Nephron (organoid): ENCODE measurements around the gene UHMK1.

ENCODE experiments used
- H3K27ac Mint-ChIP-seq, 3 experiments: 2 replicates each; pipeline ENCODE4 v1.8.0; 2020; ENCODE audit warnings: mixed read lengths in 3 of 3, mild to moderate bottlenecking in 2 of 3, moderate library complexity in 1 of 3
- H3K27me3 Mint-ChIP-seq: 2 replicates; pipeline ENCODE4 v1.8.0; 2021; ENCODE audit warnings: low read depth, mild to moderate bottlenecking, moderate library complexity, mixed read lengths
- H3K36me3 Mint-ChIP-seq: 2 replicates; pipeline ENCODE4 v1.8.0; 2020; ENCODE audit warnings: low read depth, mixed read lengths
- H3K4me1 Mint-ChIP-seq: 2 replicates; pipeline ENCODE4 v1.8.0; 2020; ENCODE audit warnings: mixed read lengths
- H3K4me3 Mint-ChIP-seq, 3 experiments: 2 replicates each; pipeline ENCODE4 v1.8.0; 2020; ENCODE audit warnings: mild to moderate bottlenecking in 3 of 3, mixed read lengths in 3 of 3, moderate library complexity in 2 of 3
- H3K9me3 Mint-ChIP-seq: 2 replicates; pipeline ENCODE4 v1.8.0; 2020; ENCODE audit warnings: mixed read lengths
- TF ChIP-seq, protein P1 (sequence below), 3 experiments: fragments of 200-600 bp; sonication (generic); IDR thresholded peaks; one replicate each; pipeline ENCODE4 v1.5.0; 2021; ENCODE audit warnings: antibody characterized with exemption in 3 of 3; ENCODE audit not compliant: unreplicated experiment in 3 of 3

The UHMK1 gene

DNA sequence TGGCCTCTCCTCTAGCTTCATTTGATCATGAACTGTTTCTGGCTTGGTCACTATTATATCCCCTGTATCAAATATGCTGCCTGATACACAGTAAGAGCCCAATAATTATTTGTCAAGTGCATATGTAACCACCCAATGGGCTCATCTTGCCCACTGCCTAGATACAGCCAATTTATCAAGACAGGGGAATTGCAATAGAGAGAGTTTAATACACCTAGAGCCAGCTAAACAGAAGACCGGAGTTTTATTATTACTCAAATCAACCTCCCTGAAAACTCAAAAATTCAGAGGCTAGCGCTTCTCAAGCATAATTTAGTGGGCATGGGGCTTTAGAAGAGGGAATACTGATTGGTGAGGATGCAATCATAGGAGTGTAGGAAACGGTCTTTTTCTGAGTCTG is 45.6 kb downstream of the UHMK1 start:
- H3K27me3 Mint-ChIP-seq: no peaks in the 10 kb centered on the region
- H3K27ac Mint-ChIP-seq: no peak overlapping the region
- H3K4me3 Mint-ChIP-seq: no peak overlapping the region
- peaks cover 4% of the 10 kb centered on the region for H3K36me3 Mint-ChIP-seq
- H3K4me1 Mint-ChIP-seq: peaks cover 7% of the 10 kb centered on the region
- H3K9me3 Mint-ChIP-seq: peaks cover 8% of the 10 kb centered on the region
- TF ChIP-seq, protein P1, sequence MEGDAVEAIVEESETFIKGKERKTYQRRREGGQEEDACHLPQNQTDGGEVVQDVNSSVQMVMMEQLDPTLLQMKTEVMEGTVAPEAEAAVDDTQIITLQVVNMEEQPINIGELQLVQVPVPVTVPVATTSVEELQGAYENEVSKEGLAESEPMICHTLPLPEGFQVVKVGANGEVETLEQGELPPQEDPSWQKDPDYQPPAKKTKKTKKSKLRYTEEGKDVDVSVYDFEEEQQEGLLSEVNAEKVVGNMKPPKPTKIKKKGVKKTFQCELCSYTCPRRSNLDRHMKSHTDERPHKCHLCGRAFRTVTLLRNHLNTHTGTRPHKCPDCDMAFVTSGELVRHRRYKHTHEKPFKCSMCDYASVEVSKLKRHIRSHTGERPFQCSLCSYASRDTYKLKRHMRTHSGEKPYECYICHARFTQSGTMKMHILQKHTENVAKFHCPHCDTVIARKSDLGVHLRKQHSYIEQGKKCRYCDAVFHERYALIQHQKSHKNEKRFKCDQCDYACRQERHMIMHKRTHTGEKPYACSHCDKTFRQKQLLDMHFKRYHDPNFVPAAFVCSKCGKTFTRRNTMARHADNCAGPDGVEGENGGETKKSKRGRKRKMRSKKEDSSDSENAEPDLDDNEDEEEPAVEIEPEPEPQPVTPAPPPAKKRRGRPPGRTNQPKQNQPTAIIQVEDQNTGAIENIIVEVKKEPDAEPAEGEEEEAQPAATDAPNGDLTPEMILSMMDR (IDR thresholded peaks at IDR 0.05; ENCODE audit: unreplicated experiment in 3 of 3): no peak

GRCh38 chr1:162548170-162548569 is 50.6 kb downstream of the UHMK1 start:
- Mint-ChIP-seq H3K4me1 (no peaks in the 10 kb centered on the region), H3K27me3 (no peaks in the 10 kb centered on the region), H3K27ac (no peak overlapping the region), H3K9me3 (peaks cover 3% of the 10 kb centered on the region), H3K4me3 (no peak overlapping the region), H3K36me3 (no peaks in the 10 kb centered on the region)
- TF ChIP-seq, protein P1 (IDR thresholded peaks at IDR 0.05; ENCODE audit: unreplicated experiment in 3 of 3): no peak

DNA sequence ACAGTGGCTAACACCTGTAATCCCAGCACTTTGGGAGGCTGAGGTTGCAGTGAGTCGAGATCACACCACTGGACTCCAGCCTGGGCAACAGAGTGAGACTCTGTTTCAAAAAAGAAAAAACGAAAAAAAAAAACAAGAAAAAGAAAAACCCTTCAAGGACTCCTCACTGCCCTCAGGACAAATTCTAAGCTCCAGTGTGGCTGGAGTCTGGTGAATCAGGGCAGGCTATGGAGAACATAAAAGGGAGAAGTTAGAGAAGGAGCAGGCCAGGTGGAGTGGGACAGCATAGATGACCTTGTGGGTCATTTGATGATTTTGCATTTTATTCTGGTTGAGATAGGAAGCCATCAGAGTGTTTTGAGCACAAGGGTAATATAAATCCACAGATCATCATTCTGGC is 51.4 kb downstream of the UHMK1 start:
- no peak overlapping the region for H3K27ac Mint-ChIP-seq
- no peaks in the 10 kb centered on the region for H3K27me3 Mint-ChIP-seq
- no peaks in the 10 kb centered on the region for H3K9me3 Mint-ChIP-seq
- TF ChIP-seq, protein P1 (IDR thresholded peaks at IDR 0.05; ENCODE audit: unreplicated experiment in 3 of 3): no peak
- no peaks in the 10 kb centered on the region for H3K4me1 Mint-ChIP-seq
- H3K36me3 Mint-ChIP-seq: no peaks in the 10 kb centered on the region
- no peak overlapping the region for H3K4me3 Mint-ChIP-seq

GRCh38 chr1:162550925-162551324 is 53.3 kb downstream of the UHMK1 start:
- no peak overlapping the region for H3K4me3 Mint-ChIP-seq
- no peaks in the 10 kb centered on the region for H3K36me3 Mint-ChIP-seq
- H3K27ac Mint-ChIP-seq: no peak overlapping the region
- H3K27me3 Mint-ChIP-seq: no peaks in the 10 kb centered on the region
- no peaks in the 10 kb centered on the region for H3K4me1 Mint-ChIP-seq
- H3K9me3 Mint-ChIP-seq: no peaks in the 10 kb centered on the region
- TF ChIP-seq, protein P1 (IDR thresholded peaks at IDR 0.05; ENCODE audit: unreplicated experiment in 3 of 3): no peak

DNA sequence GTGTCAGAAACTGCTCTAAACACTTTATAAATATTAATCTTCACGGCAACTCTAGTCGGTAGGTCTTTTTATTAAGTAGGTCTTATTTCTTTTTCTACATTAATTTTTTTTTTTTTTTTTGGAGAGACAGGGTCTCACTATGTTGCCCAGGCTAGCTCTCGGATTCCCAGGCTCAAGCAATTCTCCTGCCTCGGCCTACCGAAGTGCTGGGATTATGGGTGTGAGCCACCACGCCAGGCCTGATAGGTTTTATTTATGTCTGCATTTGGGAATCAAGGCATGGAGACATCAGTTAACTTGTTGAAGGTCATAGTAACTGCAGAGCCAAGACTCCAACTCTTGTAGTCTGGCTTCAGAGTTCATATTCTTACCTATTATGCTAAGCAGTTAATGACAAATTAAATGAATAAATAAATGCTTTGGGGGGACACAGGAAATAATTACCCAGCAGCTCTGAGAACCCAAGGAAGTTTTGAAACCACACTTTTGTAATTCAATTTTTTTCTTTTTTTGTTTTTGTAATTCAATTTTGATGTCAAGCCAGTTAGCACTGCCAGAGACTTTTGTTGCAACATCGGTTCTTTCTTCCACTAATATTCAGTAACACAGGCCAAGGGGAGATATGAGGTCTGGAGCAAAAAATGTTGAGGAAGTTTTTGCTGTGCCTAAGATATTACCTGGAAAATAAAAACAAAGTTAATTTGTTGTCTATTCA is 54.5 kb downstream of the UHMK1 start:
- TF ChIP-seq, protein P1 (IDR thresholded peaks at IDR 0.05; ENCODE audit: unreplicated experiment in 3 of 3): no peak
- no peaks in the 10 kb centered on the region for H3K4me1 Mint-ChIP-seq
- no peak overlapping the region for H3K27ac Mint-ChIP-seq
- no peak overlapping the region for H3K4me3 Mint-ChIP-seq
- no peaks in the 10 kb centered on the region for H3K27me3 Mint-ChIP-seq
- H3K9me3 Mint-ChIP-seq: no peaks in the 10 kb centered on the region
- no peaks in the 10 kb centered on the region for H3K36me3 Mint-ChIP-seq

- H3K4me3 Mint-ChIP-seq: no peak overlapping the region
- H3K27ac Mint-ChIP-seq: no peak overlapping the region
- no peaks in the 10 kb centered on the region for H3K9me3 Mint-ChIP-seq
- H3K4me1 Mint-ChIP-seq: no peaks in the 10 kb centered on the region
- TF ChIP-seq, protein P1 (IDR thresholded peaks at IDR 0.05; ENCODE audit: unreplicated experiment in 3 of 3): no peak
- H3K27me3 Mint-ChIP-seq: no peaks in the 10 kb centered on the region
- H3K36me3 Mint-ChIP-seq: no peaks in the 10 kb centered on the region
Measured at GRCh38 chr1:162552684-162553252, 55.1 kb downstream of the UHMK1 start.
